Uterus (tissue), 2 donors: ENCODE measurements around the gene PRL.

Experiments used
- POLR2A ChIP-seq, 2 donors: fragments of 450-650 bp; IDR thresholded peaks; one replicate each; pipeline ENCODE4 v1.6.1; 2016; ENCODE audit warnings: antibody characterized with exemption in 2 of 2, mild to moderate bottlenecking in 1 of 2, moderate library complexity in 1 of 2
- TF ChIP-seq, protein P1 (sequence below), 4 experiments: fragments of 200-600 bp in 2 of 4; fragments of 450-650 bp in 2 of 4; sonication (generic) in 2 of 4; IDR thresholded peaks; one replicate each; pipeline ENCODE4 v1.5.1; 2016 to 2019; ENCODE audit warnings: antibody characterized with exemption in 4 of 4, mild to moderate bottlenecking in 2 of 4, moderate library complexity in 1 of 4

DNA sequence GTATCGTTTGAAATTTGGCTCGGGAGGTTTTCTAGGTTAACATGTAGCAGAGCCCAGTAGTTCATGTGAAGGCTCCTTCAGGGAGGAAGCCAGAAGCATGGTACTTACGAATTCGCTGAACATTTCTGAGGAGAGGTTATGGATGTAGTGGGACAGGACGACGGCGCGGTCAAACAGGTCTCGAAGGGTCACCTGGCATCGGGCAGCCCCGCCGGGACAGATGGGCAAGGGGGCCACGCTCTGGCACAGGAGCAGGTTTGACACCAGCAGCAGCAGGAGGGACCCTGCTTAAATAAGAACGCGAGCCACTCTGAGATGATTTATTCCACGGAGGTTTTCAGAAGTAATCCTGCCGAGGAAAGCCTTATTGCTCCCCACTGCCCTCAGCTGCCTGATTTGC lies 2.5 kb downstream of the PRL start:
- TF ChIP-seq, protein P1, sequence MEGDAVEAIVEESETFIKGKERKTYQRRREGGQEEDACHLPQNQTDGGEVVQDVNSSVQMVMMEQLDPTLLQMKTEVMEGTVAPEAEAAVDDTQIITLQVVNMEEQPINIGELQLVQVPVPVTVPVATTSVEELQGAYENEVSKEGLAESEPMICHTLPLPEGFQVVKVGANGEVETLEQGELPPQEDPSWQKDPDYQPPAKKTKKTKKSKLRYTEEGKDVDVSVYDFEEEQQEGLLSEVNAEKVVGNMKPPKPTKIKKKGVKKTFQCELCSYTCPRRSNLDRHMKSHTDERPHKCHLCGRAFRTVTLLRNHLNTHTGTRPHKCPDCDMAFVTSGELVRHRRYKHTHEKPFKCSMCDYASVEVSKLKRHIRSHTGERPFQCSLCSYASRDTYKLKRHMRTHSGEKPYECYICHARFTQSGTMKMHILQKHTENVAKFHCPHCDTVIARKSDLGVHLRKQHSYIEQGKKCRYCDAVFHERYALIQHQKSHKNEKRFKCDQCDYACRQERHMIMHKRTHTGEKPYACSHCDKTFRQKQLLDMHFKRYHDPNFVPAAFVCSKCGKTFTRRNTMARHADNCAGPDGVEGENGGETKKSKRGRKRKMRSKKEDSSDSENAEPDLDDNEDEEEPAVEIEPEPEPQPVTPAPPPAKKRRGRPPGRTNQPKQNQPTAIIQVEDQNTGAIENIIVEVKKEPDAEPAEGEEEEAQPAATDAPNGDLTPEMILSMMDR (IDR thresholded peaks at IDR 0.05), result no peak
- no peak for TF ChIP-seq POLR2A (IDR thresholded peaks at IDR 0.05)
